Middle frontal gyrus (tissue), 1 donor: ENCODE results near the gene PDK4.
"Not testable (repeated sequence)": the region's sequence is repeated elsewhere in the genome, so short reads cannot be mapped to it uniquely, and the experiment has no call there.

Source experiments
- DNase-seq: peaks from one replicate; pipeline ENCODE4 v3.0.0-alpha.2; 2015; ENCODE audit warnings: low spot score; ENCODE audit errors: extremely low spot score

The PDK4 gene

GRCh38 chr7:95578299-95578855, 17.9 kb downstream of the PDK4 start:
- no peak for DNase-seq

GRCh38 chr7:95577137-95577536, 19.2 kb downstream of the PDK4 start:
- DNase-seq: no peak

- DNase-seq: no peak
Observed at GRCh38 chr7:95569720-95570119, 26.6 kb downstream of the PDK4 start.

GRCh38 chr7:95560674-95561073, 35.6 kb downstream of the PDK4 start:
- no peak for DNase-seq

GRCh38 chr7:95558864-95559263, 37.5 kb downstream of the PDK4 start:
- no peak for DNase-seq

GRCh38 chr7:95556777-95557176, 39.5 kb downstream of the PDK4 start:
- no peak for DNase-seq

- DNase-seq: no peak
Observed at GRCh38 chr7:95553939-95554338, 42.4 kb downstream of the PDK4 start.

- not testable (repeated sequence) for DNase-seq
Observed at GRCh38 chr7:95552010-95552926, 44.0 kb downstream of the PDK4 start.

GRCh38 chr7:95550546-95550945, 45.8 kb downstream of the PDK4 start:
- DNase-seq: no peak

- peak; percentile 43 for DNase-seq
Observed at GRCh38 chr7:95549818-95550529, 46.3 kb downstream of the PDK4 start.

GRCh38 chr7:95547361-95548348, 48.7 kb downstream of the PDK4 start:
- no peak for DNase-seq

- no peak for DNase-seq
Observed at GRCh38 chr7:95546647-95547046, 49.7 kb downstream of the PDK4 start.

GRCh38 chr7:95545673-95546072, 50.6 kb downstream of the PDK4 start:
- no peak for DNase-seq

GRCh38 chr7:95545007-95545615, 51.2 kb downstream of the PDK4 start:
- DNase-seq: peak; percentile 57

- no peak for DNase-seq
Observed at GRCh38 chr7:95544171-95544570, 52.1 kb downstream of the PDK4 start.

GRCh38 chr7:95543312-95543711, 53.0 kb downstream of the PDK4 start:
- no peak for DNase-seq

GRCh38 chr7:95540366-95540765, 56.0 kb downstream of the PDK4 start:
- no peak for DNase-seq

- no peak for DNase-seq
Observed at GRCh38 chr7:95539426-95539825, 56.9 kb downstream of the PDK4 start.

- no peak for DNase-seq
Observed at GRCh38 chr7:95537468-95537867, 58.8 kb downstream of the PDK4 start.

GRCh38 chr7:95536656-95537311, 59.5 kb downstream of the PDK4 start:
- no peak for DNase-seq
